Osteoblast (primary cell): Measurements from ENCODE around the gene NAMPT. TPM values are rescaled to one million over a fixed set of nuclear protein-coding genes. Genes with fewer than 3 reads are reported as not detected.

ENCODE experiments used
- DNase-seq: peaks from one replicate; pipeline ENCODE4 v3.0.0; 2011; ENCODE audit warnings: low spot score, mixed read lengths; ENCODE audit not compliant: insufficient read length; ENCODE audit errors: missing footprints
- H2AFZ ChIP-seq: 2 replicates; pipeline ENCODE4 v1.6.0; 2011; ENCODE audit warnings: mild to moderate bottlenecking, low read length
- H3K27ac ChIP-seq: 2 replicates; pipeline ENCODE4 v1.5.1; 2011; ENCODE audit warnings: mild to moderate bottlenecking, low read depth, low read length, moderate library complexity
- H3K27me3 ChIP-seq: 2 replicates; pipeline ENCODE4 v1.6.0; 2012; ENCODE audit warnings: mild to moderate bottlenecking, control low read depth, inconsistent platforms, low read length, moderate library complexity; ENCODE audit not compliant: insufficient read depth
- H3K36me3 ChIP-seq: 2 replicates; pipeline ENCODE4 v1.5.1; 2011; ENCODE audit warnings: mild to moderate bottlenecking, low read length, control low read depth, moderate library complexity; ENCODE audit not compliant: insufficient read depth
- H3K4me1 ChIP-seq: 2 replicates; pipeline ENCODE4 v1.5.1; 2011; ENCODE audit warnings: mild to moderate bottlenecking, low read length, control low read depth, moderate library complexity; ENCODE audit not compliant: insufficient read depth
- H3K4me2 ChIP-seq: 2 replicates; pipeline ENCODE4 v1.6.0; 2011; ENCODE audit warnings: mild to moderate bottlenecking, low read length; ENCODE audit not compliant: insufficient read depth
- H3K4me3 ChIP-seq: fragments of 200-600 bp; sonication (generic); 3 replicates; pipeline ENCODE4 v1.5.1; 2012; ENCODE audit warnings: mild to moderate bottlenecking, low read length, inconsistent platforms; ENCODE audit not compliant: insufficient read depth
- H3K79me2 ChIP-seq: 2 replicates; pipeline ENCODE4 v1.6.0; 2012; ENCODE audit warnings: mild to moderate bottlenecking, low read length, control low read depth, inconsistent platforms; ENCODE audit not compliant: insufficient read depth
- H3K9me3 ChIP-seq: 2 replicates; pipeline ENCODE4 v1.5.1; 2011; ENCODE audit warnings: low read depth, low read length, control low read depth
- H4K20me1 ChIP-seq: 2 replicates; pipeline ENCODE4 v1.6.0; 2012; ENCODE audit warnings: mild to moderate bottlenecking, low read length, control low read depth; ENCODE audit not compliant: insufficient read depth
- total RNA-seq: library from RNA; depleted of rRNA; stranded (reverse); fragments of >200 nt; gene quantifications from 2 replicates; pipeline ENCODE4 v1.2.3, GENCODE V29; 2012
- TF ChIP-seq, protein P1 (sequence below): IDR thresholded peaks from 2 replicates; pipeline ENCODE4 v1.5.1; 2011; ENCODE audit warnings: mild to moderate bottlenecking, low read depth, low read length, moderate library complexity; ENCODE audit errors: extremely low read depth

Gene NAMPT
- total RNA-seq, 1 donor = 55.0 TPM

DNA sequence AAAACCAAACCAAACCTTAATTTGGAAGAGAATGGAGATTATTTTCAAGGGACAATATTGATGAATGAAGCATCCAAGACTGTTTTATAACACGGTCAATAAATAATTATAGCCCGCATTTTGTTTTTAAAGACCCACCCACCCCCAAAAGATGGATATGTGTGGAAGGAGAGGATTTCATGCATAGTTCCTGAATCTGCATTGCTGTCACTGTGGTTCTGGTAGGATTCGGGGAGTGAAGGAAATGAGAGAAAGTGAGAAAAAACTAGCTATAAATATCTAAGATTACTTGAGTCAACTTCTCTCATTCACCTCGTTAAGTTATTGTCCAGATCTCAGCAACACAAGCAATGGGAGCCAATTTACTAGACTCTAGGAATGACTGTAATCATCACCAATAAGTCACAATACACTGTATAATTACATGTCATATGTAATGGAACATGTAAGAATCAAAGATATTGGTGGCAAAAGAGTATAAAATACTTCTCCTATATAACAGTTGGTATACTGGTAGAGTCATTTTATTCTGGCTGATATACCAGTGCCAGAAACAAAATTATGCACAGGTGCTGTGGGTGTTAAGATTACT is 30.2 kb downstream of the NAMPT start:
- no peak for DNase-seq
- Histone ChIP-seq H3K79me2 (no peaks in the 10 kb centered on the region), H3K9me3 (no peaks in the 10 kb centered on the region), H3K4me3 (no peak overlapping the region), H3K4me1 (no peaks in the 10 kb centered on the region), H2AFZ (no peak overlapping the region), H3K27ac (no peak overlapping the region), H4K20me1 (no peaks in the 10 kb centered on the region), H3K4me2 (no peak overlapping the region), H3K36me3 (peaks cover 11% of the 10 kb centered on the region), H3K27me3 (no peaks in the 10 kb centered on the region)
- TF ChIP-seq, protein P1, sequence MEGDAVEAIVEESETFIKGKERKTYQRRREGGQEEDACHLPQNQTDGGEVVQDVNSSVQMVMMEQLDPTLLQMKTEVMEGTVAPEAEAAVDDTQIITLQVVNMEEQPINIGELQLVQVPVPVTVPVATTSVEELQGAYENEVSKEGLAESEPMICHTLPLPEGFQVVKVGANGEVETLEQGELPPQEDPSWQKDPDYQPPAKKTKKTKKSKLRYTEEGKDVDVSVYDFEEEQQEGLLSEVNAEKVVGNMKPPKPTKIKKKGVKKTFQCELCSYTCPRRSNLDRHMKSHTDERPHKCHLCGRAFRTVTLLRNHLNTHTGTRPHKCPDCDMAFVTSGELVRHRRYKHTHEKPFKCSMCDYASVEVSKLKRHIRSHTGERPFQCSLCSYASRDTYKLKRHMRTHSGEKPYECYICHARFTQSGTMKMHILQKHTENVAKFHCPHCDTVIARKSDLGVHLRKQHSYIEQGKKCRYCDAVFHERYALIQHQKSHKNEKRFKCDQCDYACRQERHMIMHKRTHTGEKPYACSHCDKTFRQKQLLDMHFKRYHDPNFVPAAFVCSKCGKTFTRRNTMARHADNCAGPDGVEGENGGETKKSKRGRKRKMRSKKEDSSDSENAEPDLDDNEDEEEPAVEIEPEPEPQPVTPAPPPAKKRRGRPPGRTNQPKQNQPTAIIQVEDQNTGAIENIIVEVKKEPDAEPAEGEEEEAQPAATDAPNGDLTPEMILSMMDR = no peak

- Histone ChIP-seq H2AFZ (no peak overlapping the region), H3K4me2 (no peak overlapping the region), H3K4me3 (no peak overlapping the region), H3K79me2 (no peaks in the 10 kb centered on the region), H4K20me1 (no peaks in the 10 kb centered on the region), H3K9me3 (no peaks in the 10 kb centered on the region), H3K27me3 (no peaks in the 10 kb centered on the region), H3K27ac (no peak overlapping the region), H3K4me1 (no peaks in the 10 kb centered on the region), H3K36me3 (peaks cover 12% of the 10 kb centered on the region)
- TF ChIP-seq, protein P1 = no peak
- DNase-seq = no peak
Observed at GRCh38 chr7:106252568-106252967, 32.2 kb downstream of the NAMPT start.

DNA sequence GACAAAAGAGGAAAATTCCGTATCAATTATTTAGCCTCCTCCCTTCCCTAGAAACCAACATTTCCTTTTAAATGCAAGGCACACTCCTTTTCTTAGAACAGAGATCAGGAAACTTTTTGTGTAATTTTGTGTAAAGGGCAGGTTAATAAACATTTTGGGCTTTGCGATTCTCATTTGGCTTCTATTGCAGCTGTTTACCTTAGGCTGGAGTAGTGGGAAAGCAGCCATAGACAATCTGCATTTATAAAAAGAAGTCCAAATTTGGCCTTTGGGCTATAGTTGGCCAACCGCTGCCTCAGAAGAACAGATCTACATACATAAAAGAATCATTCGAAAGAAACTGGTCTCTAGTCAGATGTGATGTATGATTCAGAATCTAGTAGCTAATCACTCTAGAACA is 35.3 kb downstream of the NAMPT start:
- DNase-seq = no peak
- Histone ChIP-seq H4K20me1 (no peaks in the 10 kb centered on the region), H3K27me3 (no peaks in the 10 kb centered on the region), H3K9me3 (no peaks in the 10 kb centered on the region), H2AFZ (no peak overlapping the region), H3K4me2 (no peak overlapping the region), H3K79me2 (no peaks in the 10 kb centered on the region), H3K4me3 (no peak overlapping the region), H3K27ac (no peak overlapping the region), H3K4me1 (no peaks in the 10 kb centered on the region), H3K36me3 (peaks cover 12% of the 10 kb centered on the region)
- TF ChIP-seq, protein P1 = no peak

DNA sequence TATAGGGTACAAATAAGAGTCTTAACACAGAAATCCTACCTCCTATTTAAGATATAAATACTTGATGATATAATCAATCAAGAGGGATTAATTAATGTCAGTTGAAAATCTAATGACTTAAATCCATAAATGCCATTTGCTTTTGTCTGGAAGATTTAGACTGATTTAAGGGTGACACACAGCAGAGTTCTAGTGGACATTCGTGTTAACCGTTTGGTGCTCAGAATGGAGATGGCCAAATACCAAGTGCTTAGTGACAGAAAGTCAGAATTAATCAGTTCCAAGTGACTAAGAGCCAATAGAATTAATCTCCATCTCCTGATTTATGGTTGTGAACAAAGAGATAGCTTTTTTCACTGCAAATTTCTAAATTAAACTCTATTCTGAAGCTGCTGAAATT is 36.2 kb downstream of the NAMPT start:
- no peak overlapping the region for H3K4me3 ChIP-seq
- H4K20me1 ChIP-seq = no peaks in the 10 kb centered on the region
- TF ChIP-seq, protein P1 = no peak
- H3K36me3 ChIP-seq = peaks cover 12% of the 10 kb centered on the region
- no peak overlapping the region for H2AFZ ChIP-seq
- no peak overlapping the region for H3K27ac ChIP-seq
- H3K79me2 ChIP-seq = no peaks in the 10 kb centered on the region
- no peak overlapping the region for H3K4me2 ChIP-seq
- H3K4me1 ChIP-seq = no peaks in the 10 kb centered on the region
- DNase-seq = no peak
- no peaks in the 10 kb centered on the region for H3K27me3 ChIP-seq
- H3K9me3 ChIP-seq = no peaks in the 10 kb centered on the region
